Tibial nerve (tissue), 4 donors: ENCODE results near the gene ATP2C1. TPM values are rescaled to one million over a fixed set of nuclear protein-coding genes. Genes with fewer than 3 reads are reported as not detected.

ENCODE experiments used
- DNase-seq, 2 donors: peaks; one replicate each; pipeline ENCODE4 v3.0.0-alpha.2; 2019; ENCODE audit warnings: low spot score in 2 of 2
- H3K27ac ChIP-seq, 4 donors: fragments of 200-600 bp; sonication (generic) in 3 of 4; one replicate each; pipeline ENCODE4 v1.5.1; 2017 to 2019; ENCODE audit warnings: mild to moderate bottlenecking in 1 of 4
- H3K27me3 ChIP-seq, 2 donors: fragments of 200-600 bp; sonication (generic) in 1 of 2; one replicate each; pipeline versions ENCODE4 v1.5.1 to v1.6.0; 2017 to 2019
- H3K36me3 ChIP-seq, 3 donors: fragments of 200-600 bp; sonication (generic); one replicate each; pipeline ENCODE4 v1.5.1; 2018 to 2019
- H3K4me1 ChIP-seq, 4 donors: fragments of 200-600 bp; sonication (generic) in 3 of 4; one replicate each; pipeline ENCODE4 v1.5.1; 2017 to 2019
- H3K4me3 ChIP-seq, 4 donors: fragments of 200-600 bp; sonication (generic) in 3 of 4; one replicate each; pipeline ENCODE4 v1.5.1; 2017 to 2019; ENCODE audit warnings: mild to moderate bottlenecking in 1 of 4, moderate library complexity in 1 of 4
- H3K9me3 ChIP-seq, 4 donors: fragments of 200-600 bp; sonication (generic) in 3 of 4; one replicate each; pipeline ENCODE4 v1.5.1; 2017 to 2019
- CTCF ChIP-seq, 5 experiments: fragments of 200-600 bp in 3 of 5; fragments of 450-650 bp in 2 of 5; sonication (generic) in 3 of 5; IDR thresholded peaks; one replicate each; pipeline ENCODE4 v1.5.1; 2016 to 2019; ENCODE audit warnings: antibody characterized with exemption in 5 of 5, mild to moderate bottlenecking in 3 of 5, moderate library complexity in 2 of 5
- EP300 ChIP-seq, 2 donors: sonication (generic); formaldehyde crosslinking; IDR thresholded peaks; one replicate each; pipeline ENCODE4 v1.6.1; 2017; ENCODE audit warnings: antibody characterized with exemption in 2 of 2, mild to moderate bottlenecking in 1 of 2
- POLR2A ChIP-seq, 2 donors: fragments of 450-650 bp; IDR thresholded peaks; one replicate each; pipeline ENCODE4 v1.6.1; 2017; ENCODE audit warnings: antibody characterized with exemption in 2 of 2, mild to moderate bottlenecking in 2 of 2, moderate library complexity in 2 of 2
- WGBS, 2 donors: methylation state at CpG; one replicate each; pipeline ENCODE4 v1.1.5; 2018; 5-methylcytosine and 5-hydroxymethylcytosine counted together
- total RNA-seq, 4 donors: library from RNA; depleted of rRNA; stranded (reverse); fragments of >200 nt; gene quantifications; one replicate each; pipeline ENCODE4 v1.1.0, GENCODE V29; 2016

The ATP2C1 gene
- total RNA-seq, 4 donors from 2014 or later = 46.2 to 80.4 (median 59.8) TPM

GRCh38 chr3:130974201-130974600, 80.3 kb downstream of the ATP2C1 start:
- H3K27ac ChIP-seq = no peak overlapping the region
- no peaks in the 10 kb centered on the region for H3K4me1 ChIP-seq
- TF ChIP-seq EP300 (IDR thresholded peaks at IDR 0.05) (no peak), POLR2A (IDR thresholded peaks at IDR 0.05) (no peak), CTCF (IDR thresholded peaks at IDR 0.05) (no peak)
- no peak overlapping the region for H3K4me3 ChIP-seq
- H3K9me3 ChIP-seq = no peaks in the 10 kb centered on the region
- WGBS, 2 donors = 90 to 98% methylated on average over 2 of the region's 2 CpGs
- no peaks in the 10 kb centered on the region for H3K27me3 ChIP-seq
- DNase-seq = no peak
- H3K36me3 ChIP-seq = peaks cover 4 to 55% (median 5%) of the 10 kb centered on the region in 3 donors

- Histone ChIP-seq H3K27me3 (no peaks in the 10 kb centered on the region), H3K9me3 (no peaks in the 10 kb centered on the region), H3K36me3 (peaks cover 2 to 49% (median 5%) of the 10 kb centered on the region in 3 donors), H3K4me3 (no peak overlapping the region), H3K27ac (no peak overlapping the region), H3K4me1 (no peaks in the 10 kb centered on the region)
- TF ChIP-seq EP300 (IDR thresholded peaks at IDR 0.05) = no peak
- no peak for TF ChIP-seq CTCF (IDR thresholded peaks at IDR 0.05)
- no peak for TF ChIP-seq POLR2A (IDR thresholded peaks at IDR 0.05)
- 86 to 98% methylated on average over 3 of the region's 3 CpGs for WGBS, 2 donors
- no peak for DNase-seq
Measured at GRCh38 chr3:130975251-130975650, 81.4 kb downstream of the ATP2C1 start.

GRCh38 chr3:130976706-130977105, 82.8 kb downstream of the ATP2C1 start:
- no peak for DNase-seq
- Histone ChIP-seq H3K9me3 (no peaks in the 10 kb centered on the region), H3K27me3 (no peaks in the 10 kb centered on the region), H3K27ac (no peak overlapping the region), H3K4me1 (no peaks in the 10 kb centered on the region), H3K4me3 (no peak overlapping the region), H3K36me3 (peaks cover 0 to 37% (median 5%) of the 10 kb centered on the region in 3 donors)
- WGBS, 2 donors = 75 to 78% methylated on average over 4 of the region's 4 CpGs
- TF ChIP-seq CTCF (IDR thresholded peaks at IDR 0.05) (no peak), POLR2A (IDR thresholded peaks at IDR 0.05) (no peak), EP300 (IDR thresholded peaks at IDR 0.05) (no peak)

- H3K9me3 ChIP-seq = no peaks in the 10 kb centered on the region
- H3K4me1 ChIP-seq = no peaks in the 10 kb centered on the region
- H3K4me3 ChIP-seq = no peak overlapping the region
- H3K36me3 ChIP-seq = peaks cover 0 to 31% (median 5%) of the 10 kb centered on the region in 3 donors
- no peak for TF ChIP-seq POLR2A (IDR thresholded peaks at IDR 0.05)
- TF ChIP-seq CTCF (IDR thresholded peaks at IDR 0.05) = no peak
- no peak for TF ChIP-seq EP300 (IDR thresholded peaks at IDR 0.05)
- 90 to 95% methylated on average over 2 of the region's 2 CpGs for WGBS, 2 donors
- H3K27me3 ChIP-seq = no peaks in the 10 kb centered on the region
- H3K27ac ChIP-seq = no peak overlapping the region
- DNase-seq = no peak
Measured at GRCh38 chr3:130979117-130979516, 85.2 kb downstream of the ATP2C1 start.

GRCh38 chr3:130981469-130981868, 87.6 kb downstream of the ATP2C1 start:
- no peak for DNase-seq
- WGBS, 2 donors = 87 to 94% methylated on average over 2 of the region's 2 CpGs
- H3K9me3 ChIP-seq = no peaks in the 10 kb centered on the region
- no peak overlapping the region for H3K4me3 ChIP-seq
- H3K27me3 ChIP-seq = no peaks in the 10 kb centered on the region
- TF ChIP-seq POLR2A (IDR thresholded peaks at IDR 0.05) = no peak
- peaks cover 0 to 16% (median 0%) of the 10 kb centered on the region in 3 donors for H3K36me3 ChIP-seq
- no peaks in the 10 kb centered on the region for H3K4me1 ChIP-seq
- H3K27ac ChIP-seq = no peak overlapping the region

- Histone ChIP-seq H3K4me3 (no peak overlapping the region), H3K27ac (no peak overlapping the region), H3K36me3 (peaks cover 0 to 35% (median 0%) of the 10 kb centered on the region in 3 donors), H3K27me3 (no peaks in the 10 kb centered on the region), H3K9me3 (no peaks in the 10 kb centered on the region), H3K4me1 (no peaks in the 10 kb centered on the region)
- WGBS, 2 donors = 67 to 70% methylated on average over 5 of the region's 5 CpGs
- no peak for DNase-seq
- TF ChIP-seq EP300 (IDR thresholded peaks at IDR 0.05) (no peak), POLR2A (IDR thresholded peaks at IDR 0.05) (no peak), CTCF (IDR thresholded peaks at IDR 0.05) (no peak)
Measured at GRCh38 chr3:130990282-130990681, 96.4 kb downstream of the ATP2C1 start.
